RWPE1 (cell line): ENCODE data around the gene PRND.

ENCODE experiments used
- CTCF ChIA-PET: fragments of 350-600 bp; sonication (Branson Sonifier 250); formaldehyde crosslinking; extraction: SDS; loops from one replicate; lab custom pipeline; 2021; lab: Yijun Ruan, JAX
- POLR2A ChIA-PET: fragments of 400-600 bp; formaldehyde crosslinking; extraction: SDS; loops from one replicate; lab custom pipeline; 2020; ENCODE audit warnings: antibody characterized with exemption; ENCODE audit not compliant: low non-redundant PET; lab: Yijun Ruan, JAX
- DNase-seq: peaks from one replicate; pipeline ENCODE4 v3.0.0; 2012; ENCODE audit warnings: low spot score
- H3K27ac ChIP-seq: fragments of 450-650 bp; 2 replicates; pipeline ENCODE4 v1.5.1; 2017
- TF ChIP-seq, protein P1 (sequence below): fragments of 450-650 bp; conservative IDR thresholded peaks from 2 replicates; pipeline ENCODE4 v1.5.1; 2017; ENCODE audit warnings: low read depth, mild to moderate bottlenecking

The PRND gene

GRCh38 chr20:4724459-4725262, 3.0 kb downstream of the PRND start:
- no peak for DNase-seq
- CTCF ChIA-PET = interaction anchor here (0.5 to 1.7 kb wide), 4 partner anchors 17 to 117 kb away, joined by 3 to 5 read pairs (median 4); no protein-coding TSS in a partner anchor
- no peak overlapping the region for H3K27ac ChIP-seq
- TF ChIP-seq, protein P1, sequence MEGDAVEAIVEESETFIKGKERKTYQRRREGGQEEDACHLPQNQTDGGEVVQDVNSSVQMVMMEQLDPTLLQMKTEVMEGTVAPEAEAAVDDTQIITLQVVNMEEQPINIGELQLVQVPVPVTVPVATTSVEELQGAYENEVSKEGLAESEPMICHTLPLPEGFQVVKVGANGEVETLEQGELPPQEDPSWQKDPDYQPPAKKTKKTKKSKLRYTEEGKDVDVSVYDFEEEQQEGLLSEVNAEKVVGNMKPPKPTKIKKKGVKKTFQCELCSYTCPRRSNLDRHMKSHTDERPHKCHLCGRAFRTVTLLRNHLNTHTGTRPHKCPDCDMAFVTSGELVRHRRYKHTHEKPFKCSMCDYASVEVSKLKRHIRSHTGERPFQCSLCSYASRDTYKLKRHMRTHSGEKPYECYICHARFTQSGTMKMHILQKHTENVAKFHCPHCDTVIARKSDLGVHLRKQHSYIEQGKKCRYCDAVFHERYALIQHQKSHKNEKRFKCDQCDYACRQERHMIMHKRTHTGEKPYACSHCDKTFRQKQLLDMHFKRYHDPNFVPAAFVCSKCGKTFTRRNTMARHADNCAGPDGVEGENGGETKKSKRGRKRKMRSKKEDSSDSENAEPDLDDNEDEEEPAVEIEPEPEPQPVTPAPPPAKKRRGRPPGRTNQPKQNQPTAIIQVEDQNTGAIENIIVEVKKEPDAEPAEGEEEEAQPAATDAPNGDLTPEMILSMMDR = no peak
- POLR2A ChIA-PET = interaction anchor here (0.7 kb wide), 1 partner anchor 588 kb away, joined by 5 read pairs; no protein-coding TSS in a partner anchor

GRCh38 chr20:4725263-4725550, 3.5 kb downstream of the PRND start:
- no peak overlapping the region for H3K27ac ChIP-seq
- no peak for DNase-seq
- TF ChIP-seq, protein P1 = no peak
- ChIA-PET POLR2A (no interaction called here), CTCF (interaction anchor here (0.6 to 1.7 kb wide), 4 partner anchors 16 to 467 kb away, joined by 3 to 6 read pairs (median 4); no protein-coding TSS in a partner anchor)

GRCh38 chr20:4726710-4727397, 5.1 kb downstream of the PRND start:
- ChIA-PET CTCF (interaction anchor here (0.6 kb wide), 1 partner anchor 583 kb away, joined by 3 read pairs; no protein-coding TSS in a partner anchor), POLR2A (no interaction called here)
- peak; percentile 37 for DNase-seq

GRCh38 chr20:4728120-4728760, 6.5 kb downstream of the PRND start:
- DNase-seq = peak; percentile 74
- peak overlapping the region; percentile 57 for H3K27ac ChIP-seq
- ChIA-PET CTCF (interaction anchor here (0.6 kb wide), 2 partner anchors 604 to 1089 kb away, joined by 3 to 5 read pairs; no protein-coding TSS in a partner anchor), POLR2A (no interaction called here)
- TF ChIP-seq, protein P1 = no peak

More at GRCh38 chr20:4726710-4727397, 5.1 kb downstream of the PRND start:
- H3K27ac ChIP-seq = no peak overlapping the region
- TF ChIP-seq, protein P1 = no peak

GRCh38 chr20:4729265-4729664, 7.6 kb downstream of the PRND start:
- no peak overlapping the region for H3K27ac ChIP-seq
- CTCF ChIA-PET = no interaction called here
- POLR2A ChIA-PET = no interaction called here
- TF ChIP-seq, protein P1 = no peak
- no peak for DNase-seq

DNA sequence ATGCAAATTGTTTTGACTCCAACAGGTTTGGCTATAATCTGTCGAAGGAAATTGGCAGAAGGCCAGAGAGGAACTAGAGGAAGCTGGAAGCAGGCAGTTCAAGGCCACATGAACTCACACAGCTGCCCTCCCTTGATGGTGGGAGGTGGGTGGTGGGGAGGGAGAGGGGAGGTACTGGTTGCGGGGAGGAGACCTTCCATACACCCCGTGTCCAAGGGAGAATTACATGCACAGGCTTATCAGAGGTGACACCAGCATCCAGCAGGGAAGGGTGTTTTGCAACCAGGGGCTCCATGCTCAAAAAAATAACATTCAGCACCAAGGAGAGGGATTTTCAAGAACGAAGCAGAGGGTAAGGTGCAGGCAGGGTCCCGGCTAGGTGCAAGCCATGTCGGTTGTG, 9.1 kb downstream of the PRND start:
- TF ChIP-seq, protein P1 = no peak
- H3K27ac ChIP-seq = no peak overlapping the region
- ChIA-PET CTCF (no interaction called here), POLR2A (no interaction called here)
- no peak for DNase-seq
